ENCODE data around the gene FRMD3.

FRMD3 gene

GRCh38 chr9:83473488-83473971 lies 64.7 kb downstream of the FRMD3 start:
- Histone ChIP-seq H3K9ac (no peak overlapping the region), H3K4me3 (IDR thresholded peaks at IDR 0.05; ENCODE audit: insufficient read depth, low read depth, low read length) (no peak overlapping the region), H3K79me2 (ENCODE audit: insufficient read depth, low read depth) (no peaks in the 10 kb centered on the region), H2AFZ (ENCODE audit: low read depth) (no peak overlapping the region), H3K27me3 (ENCODE audit: insufficient read depth, low read depth) (no peaks in the 10 kb centered on the region), H3K27ac (no peak overlapping the region), H3K36me3 (ENCODE audit: insufficient read depth) (no peaks in the 10 kb centered on the region), H3K4me1 (ENCODE audit: low read depth, poor library complexity, severe bottlenecking) (no peaks in the 10 kb centered on the region), H4K20me1 (ENCODE audit: insufficient read depth) (no peaks in the 10 kb centered on the region), H3K4me2 (no peak overlapping the region)
- no peak for TF ChIP-seq CTCF (conservative IDR thresholded peaks at IDR 0.05; ENCODE audit: low read depth, low read length)

GRCh38 chr9:83472764-83473163 lies 65.4 kb downstream of the FRMD3 start:
- H2AFZ ChIP-seq (ENCODE audit: low read depth), result no peak overlapping the region
- no peaks in the 10 kb centered on the region for H3K4me1 ChIP-seq (ENCODE audit: low read depth, poor library complexity, severe bottlenecking)
- H3K4me3 ChIP-seq (IDR thresholded peaks at IDR 0.05; ENCODE audit: insufficient read depth, low read depth, low read length), result no peak overlapping the region
- no peak overlapping the region for H3K27ac ChIP-seq
- no peaks in the 10 kb centered on the region for H4K20me1 ChIP-seq (ENCODE audit: insufficient read depth)
- no peak overlapping the region for H3K9ac ChIP-seq
- no peak for TF ChIP-seq CTCF (conservative IDR thresholded peaks at IDR 0.05; ENCODE audit: low read depth, low read length)
- H3K27me3 ChIP-seq (ENCODE audit: insufficient read depth, low read depth), result no peaks in the 10 kb centered on the region
- H3K79me2 ChIP-seq (ENCODE audit: insufficient read depth, low read depth), result no peaks in the 10 kb centered on the region
- no peaks in the 10 kb centered on the region for H3K36me3 ChIP-seq (ENCODE audit: insufficient read depth)
- no peak overlapping the region for H3K4me2 ChIP-seq

- Histone ChIP-seq H3K4me1 (ENCODE audit: low read depth, poor library complexity, severe bottlenecking) (no peaks in the 10 kb centered on the region), H3K27ac (no peak overlapping the region), H3K9ac (no peak overlapping the region), H3K27me3 (ENCODE audit: insufficient read depth, low read depth) (no peaks in the 10 kb centered on the region), H4K20me1 (ENCODE audit: insufficient read depth) (no peaks in the 10 kb centered on the region), H3K4me3 (IDR thresholded peaks at IDR 0.05; ENCODE audit: insufficient read depth, low read depth, low read length) (no peak overlapping the region), H3K4me2 (no peak overlapping the region), H2AFZ (ENCODE audit: low read depth) (no peak overlapping the region), H3K79me2 (ENCODE audit: insufficient read depth, low read depth) (no peaks in the 10 kb centered on the region), H3K36me3 (ENCODE audit: insufficient read depth) (no peaks in the 10 kb centered on the region)
- TF ChIP-seq CTCF (conservative IDR thresholded peaks at IDR 0.05; ENCODE audit: low read depth, low read length), result no peak
Observed at GRCh38 chr9:83472221-83472665, 66.0 kb downstream of the FRMD3 start.

- no peaks in the 10 kb centered on the region for H4K20me1 ChIP-seq (ENCODE audit: insufficient read depth)
- no peak overlapping the region for H3K27ac ChIP-seq
- no peaks in the 10 kb centered on the region for H3K79me2 ChIP-seq (ENCODE audit: insufficient read depth, low read depth)
- no peaks in the 10 kb centered on the region for H3K36me3 ChIP-seq (ENCODE audit: insufficient read depth)
- no peak overlapping the region for H3K4me2 ChIP-seq
- no peak overlapping the region for H3K4me3 ChIP-seq (IDR thresholded peaks at IDR 0.05; ENCODE audit: insufficient read depth, low read depth, low read length)
- no peak overlapping the region for H2AFZ ChIP-seq (ENCODE audit: low read depth)
- no peak for TF ChIP-seq CTCF (conservative IDR thresholded peaks at IDR 0.05; ENCODE audit: low read depth, low read length)
- H3K4me1 ChIP-seq (ENCODE audit: low read depth, poor library complexity, severe bottlenecking), result no peaks in the 10 kb centered on the region
- no peaks in the 10 kb centered on the region for H3K27me3 ChIP-seq (ENCODE audit: insufficient read depth, low read depth)
- H3K9ac ChIP-seq, result no peak overlapping the region
Observed at GRCh38 chr9:83471241-83471640, 67.0 kb downstream of the FRMD3 start.

All from KMS-11 (cell line).